ENCODE measurements around the gene ZXDC.

DNA sequence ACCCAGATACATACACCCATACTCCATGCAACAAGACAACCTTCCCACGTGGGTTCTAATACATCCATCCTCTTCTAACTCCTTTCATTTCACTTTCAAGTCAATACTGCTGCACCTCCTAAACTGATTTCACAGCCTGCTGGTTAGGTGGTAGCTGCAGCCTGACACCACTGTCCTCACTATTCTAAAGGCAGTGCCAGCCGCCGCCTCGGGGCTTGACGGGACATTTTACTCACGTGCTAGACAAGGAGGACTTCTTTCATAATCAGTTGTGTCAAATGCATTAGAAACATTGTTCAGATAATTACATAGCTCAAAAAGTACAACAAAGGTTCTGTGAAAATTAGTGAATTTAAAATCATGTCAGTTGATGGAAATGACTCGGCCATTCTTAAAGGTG lies 35.6 kb upstream of the ZXDC start:
- TF ChIP-seq POLR2AphosphoS5 (IDR thresholded peaks at IDR 0.05; ENCODE audit: borderline replicate concordance, low read depth, low read length) (no peak), EZH2 (IDR thresholded peaks at IDR 0.05) (no peak)

All from SK-N-MC (cell line).